Endothelial cell of hepatic sinusoid (primary cell): ENCODE measurements around the gene WWC2.

ENCODE experiments used
- in situ Hi-C: cut with HindIII; loops from 2 replicates; pipeline ENCODE4 v1.10.0; 2017; ENCODE audit warnings: low sequenced_read_pairs

The WWC2 gene

DNA sequence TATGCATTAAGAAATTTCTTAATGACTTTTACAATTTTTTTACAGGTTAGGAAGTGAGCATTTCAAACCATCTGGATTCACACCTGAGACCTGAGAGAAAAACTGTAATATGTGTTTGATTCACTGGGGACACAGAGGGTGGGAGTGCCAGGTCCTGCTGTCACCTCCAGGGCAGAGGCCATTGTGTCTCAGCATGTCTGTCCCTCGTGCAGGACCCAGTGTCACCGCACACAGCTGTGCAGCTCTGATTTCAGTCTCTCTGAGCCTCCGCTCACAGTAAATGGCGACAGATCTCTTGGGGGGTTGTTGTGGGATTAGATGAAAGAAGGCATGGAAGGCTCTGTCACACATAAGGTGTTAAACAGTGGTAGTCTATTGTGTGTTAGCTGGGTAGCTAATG is 246.2 kb downstream of the WWC2 start:
- in situ Hi-C loops: no loop called here

DNA sequence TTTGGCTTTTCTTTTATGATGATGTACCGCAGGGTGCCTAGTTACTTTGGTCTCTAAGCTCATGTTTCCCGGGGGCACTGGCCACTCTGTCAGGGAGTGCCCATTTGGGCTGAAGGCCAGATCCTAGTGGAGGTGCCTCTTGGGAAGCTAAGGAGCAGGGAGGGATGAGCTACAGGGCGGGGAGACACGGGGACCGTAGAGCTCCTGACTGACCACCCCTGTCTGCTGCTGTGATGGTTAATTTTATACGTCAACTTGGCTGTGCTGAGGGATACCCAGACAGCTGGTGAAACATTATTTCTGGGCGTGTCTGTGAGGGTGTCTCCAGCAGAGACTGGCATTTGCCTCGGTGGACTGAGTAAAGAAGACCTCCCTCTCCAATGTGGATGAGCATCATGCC is 248.1 kb downstream of the WWC2 start:
- in situ Hi-C loops: no loop called here

DNA sequence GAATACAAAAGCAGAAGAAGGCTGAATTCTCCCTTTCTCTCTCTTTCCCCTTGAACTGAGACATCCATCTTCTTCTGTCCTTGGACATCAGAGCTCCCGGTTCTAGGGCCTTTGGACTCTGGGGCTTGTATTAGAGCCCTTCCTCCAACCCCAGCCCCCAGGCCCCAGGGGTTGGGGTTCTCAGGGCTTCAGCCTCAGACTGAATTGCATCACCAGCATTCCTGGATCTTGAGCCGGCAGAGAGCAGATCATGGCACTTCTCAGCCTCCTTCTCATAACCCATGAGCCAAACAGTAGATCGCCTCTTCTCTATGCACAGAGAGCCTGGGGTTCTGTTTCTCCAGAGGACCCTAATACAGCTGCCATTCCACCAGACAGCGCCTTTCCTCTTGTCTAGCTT is 248.5 kb downstream of the WWC2 start:
- in situ Hi-C loops: no loop called here

DNA sequence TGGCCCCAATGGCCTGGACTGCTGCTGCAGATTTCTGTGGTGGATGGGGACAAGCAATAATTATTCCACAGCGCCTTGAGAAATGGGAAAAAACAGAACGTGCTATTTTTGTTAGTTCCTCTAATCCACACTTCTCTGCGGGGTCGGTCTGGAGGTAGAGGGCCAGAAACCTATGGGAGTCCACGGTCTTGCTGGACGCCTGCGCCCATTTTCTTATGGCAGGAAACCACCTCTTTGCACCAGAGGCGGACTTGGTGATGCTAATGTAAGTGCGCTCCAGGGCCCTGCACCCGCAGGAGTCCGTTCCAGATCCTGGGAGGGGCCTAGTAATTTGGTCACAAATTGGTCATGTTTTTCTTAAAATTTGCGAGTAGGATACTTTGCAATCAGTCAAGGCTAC is 249.1 kb downstream of the WWC2 start:
- in situ Hi-C loops: no loop called here

DNA sequence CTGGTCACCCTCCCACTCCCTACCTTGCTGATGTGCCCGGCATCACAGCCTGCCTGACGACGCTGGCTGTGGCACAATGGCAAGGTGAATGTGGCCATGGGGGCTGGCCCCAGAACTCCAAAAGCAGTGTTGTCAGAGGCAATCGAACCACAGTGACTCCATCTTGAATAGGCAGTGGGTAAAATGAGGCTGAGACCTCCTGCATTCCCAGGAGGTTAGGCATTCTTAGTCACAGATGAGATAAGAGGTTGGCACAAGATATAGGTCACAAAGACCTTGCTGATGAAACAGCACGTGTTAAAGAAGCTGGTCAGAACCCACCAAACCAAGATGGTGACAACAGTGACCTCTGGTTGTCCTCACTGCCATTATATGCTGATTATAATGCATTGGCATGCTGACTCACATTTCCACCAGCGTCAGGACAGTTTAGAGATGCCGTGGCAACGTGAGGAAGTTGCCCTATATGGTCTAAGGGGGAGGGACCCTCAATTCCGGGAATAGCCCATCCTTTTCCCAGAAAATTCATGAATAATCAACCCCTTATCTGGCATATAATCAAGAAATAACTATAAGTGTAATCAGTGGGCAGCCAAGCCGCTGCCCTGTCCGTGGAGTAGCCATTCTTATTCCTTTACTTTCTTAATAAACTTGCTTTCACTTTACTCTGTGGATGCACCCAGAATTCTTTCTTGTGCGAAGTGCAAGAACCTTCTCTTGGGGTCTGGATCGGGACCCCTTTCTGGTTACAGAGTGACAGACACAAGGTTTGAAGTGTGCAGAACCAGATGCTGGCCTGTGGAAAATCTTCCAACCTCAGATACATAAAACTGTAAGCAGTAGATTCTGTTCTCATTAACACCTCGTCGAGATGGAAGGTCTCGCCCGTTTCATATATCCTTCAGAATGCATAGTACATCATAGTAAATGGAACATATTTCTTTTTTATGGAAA is 249.9 kb downstream of the WWC2 start:
- in situ Hi-C loops: no loop called here

DNA sequence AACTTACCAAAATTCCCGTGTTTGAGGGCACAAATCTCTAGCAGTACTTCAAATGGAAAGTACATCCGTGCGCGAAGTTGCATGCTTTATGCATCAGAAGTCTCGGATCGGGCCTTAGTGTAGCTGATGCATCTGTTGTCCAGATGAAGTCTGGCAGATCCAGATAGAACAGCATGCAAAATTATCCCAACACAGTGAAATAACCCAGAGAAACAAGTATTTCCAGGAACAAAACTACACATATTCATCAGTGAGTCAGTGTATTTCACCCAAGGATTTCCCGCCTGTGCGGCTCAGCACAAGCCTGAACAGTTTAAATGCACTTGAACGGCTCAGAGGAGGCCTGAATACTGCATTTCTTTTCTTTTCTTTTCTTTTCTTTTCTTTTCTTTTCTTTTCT is 250.6 kb downstream of the WWC2 start:
- in situ Hi-C loops: no loop called here

DNA sequence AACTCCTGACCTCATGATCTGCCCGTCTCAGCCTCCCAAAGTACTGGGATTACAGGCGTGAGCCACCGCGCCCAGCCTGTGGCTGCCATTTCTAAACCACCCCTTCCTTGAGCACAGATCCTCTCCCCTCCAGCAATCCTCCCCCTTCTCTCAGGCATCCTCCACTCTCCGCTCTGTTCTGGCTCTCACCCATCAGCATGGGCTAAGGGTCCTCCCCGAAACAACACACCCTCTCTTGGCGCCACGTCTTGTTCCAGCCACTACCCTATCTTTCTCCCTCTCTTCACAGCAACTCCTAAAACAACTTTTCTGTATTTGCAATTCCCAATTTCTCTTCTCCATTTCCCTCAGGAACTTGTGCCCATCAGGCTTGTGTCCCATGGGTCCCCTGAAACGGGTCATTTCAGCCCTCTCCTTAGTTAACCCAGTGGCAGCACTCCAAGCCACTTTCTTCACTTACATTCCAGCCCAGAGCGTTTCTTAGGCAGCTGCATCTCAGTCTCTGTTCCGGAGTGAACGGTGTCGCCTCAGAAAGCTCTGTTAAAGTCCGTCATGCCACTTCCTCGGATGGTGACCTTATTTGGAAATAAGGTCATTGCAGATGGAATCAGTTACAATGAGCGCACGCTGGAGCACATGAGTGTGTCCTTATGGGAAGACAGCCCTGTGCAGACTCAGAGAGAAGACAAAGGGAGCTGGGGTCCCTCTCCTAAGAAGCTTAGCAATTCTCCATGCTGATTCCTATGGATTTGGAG is 251.4 kb downstream of the WWC2 start:
- in situ Hi-C loops: no loop called here

DNA sequence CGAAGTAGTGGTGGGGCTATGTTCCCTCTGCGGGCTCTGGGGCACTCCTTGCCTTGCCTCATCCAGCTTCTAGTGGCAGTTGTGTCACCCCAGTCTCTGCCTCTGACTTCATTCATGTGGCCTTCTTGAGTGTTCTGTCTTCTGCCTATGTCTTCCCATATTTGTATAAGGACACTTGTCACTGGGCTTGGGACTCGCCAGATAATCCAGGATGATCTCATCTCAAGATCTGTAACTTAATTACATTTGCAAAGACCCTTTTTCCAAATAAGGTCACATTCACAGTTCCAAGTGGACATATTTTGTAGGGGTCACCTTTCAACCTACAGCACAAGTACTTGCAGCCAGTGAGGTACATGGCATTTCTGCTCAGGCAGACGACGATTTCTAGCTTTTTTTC is 253.5 kb downstream of the WWC2 start:
- in situ Hi-C loops: no loop called here

DNA sequence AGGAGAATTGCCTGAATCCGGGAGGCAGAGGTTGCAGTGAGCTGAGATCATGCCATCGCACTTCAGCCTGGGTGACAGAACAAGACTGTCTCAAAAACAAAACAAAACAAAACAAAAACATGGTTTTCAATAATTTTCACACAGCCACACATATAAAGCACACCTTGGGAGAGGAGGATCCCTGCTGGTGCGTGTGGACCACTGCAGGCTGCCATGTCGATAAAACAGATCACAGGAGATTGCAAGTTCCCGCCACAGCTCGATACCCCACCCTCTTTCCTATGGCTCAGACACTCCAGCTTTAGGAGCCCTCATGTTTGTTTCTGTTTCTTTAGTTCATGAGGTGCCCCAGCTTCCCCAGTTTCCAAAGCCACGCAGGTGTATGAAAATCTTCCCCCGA is 254.5 kb downstream of the WWC2 start:
- in situ Hi-C loops: no loop called here

DNA sequence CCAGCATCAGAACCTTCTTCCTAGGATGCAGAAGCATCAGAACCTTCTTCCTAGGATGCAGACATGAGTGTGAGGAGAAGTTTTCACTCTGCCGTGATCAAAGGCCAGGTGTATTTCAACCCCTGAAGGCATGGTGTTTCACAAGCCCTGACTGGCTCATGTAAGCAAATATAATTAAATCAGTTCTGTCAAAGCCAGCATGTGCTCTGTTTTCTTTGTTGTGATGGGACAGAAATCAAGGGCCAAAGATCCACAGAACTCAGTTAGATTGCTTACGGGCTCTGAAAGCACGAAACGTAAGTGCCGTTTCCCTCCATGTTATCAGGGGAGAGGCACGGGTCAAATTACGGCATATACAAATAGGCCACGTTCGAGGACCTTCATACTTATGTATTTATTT is 255.2 kb downstream of the WWC2 start:
- in situ Hi-C loops: no loop called here

DNA sequence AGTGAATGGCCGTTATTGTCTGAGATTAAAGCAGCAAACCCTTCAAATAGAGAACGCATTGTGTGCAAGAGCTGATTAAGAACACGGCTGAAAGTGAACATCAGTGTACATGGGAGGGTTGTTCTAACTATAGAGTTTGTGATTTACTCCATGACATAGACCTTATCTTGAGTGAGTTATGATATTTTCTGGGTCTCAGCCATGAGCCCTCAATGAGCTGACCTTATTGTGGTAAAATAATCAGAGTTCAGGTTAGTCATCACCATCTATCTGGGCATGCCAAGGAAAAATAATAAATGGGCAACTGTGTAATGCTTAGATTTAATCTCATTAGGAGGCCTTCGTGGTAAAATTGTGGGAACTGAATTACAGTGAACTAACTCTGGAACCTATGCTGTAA is 256.3 kb downstream of the WWC2 start:
- in situ Hi-C loops: loop anchor here (5.0 kb wide), 1 partner anchor 33 kb away; the partner anchor contains the start of genes CLDN22 and CLDN24

DNA sequence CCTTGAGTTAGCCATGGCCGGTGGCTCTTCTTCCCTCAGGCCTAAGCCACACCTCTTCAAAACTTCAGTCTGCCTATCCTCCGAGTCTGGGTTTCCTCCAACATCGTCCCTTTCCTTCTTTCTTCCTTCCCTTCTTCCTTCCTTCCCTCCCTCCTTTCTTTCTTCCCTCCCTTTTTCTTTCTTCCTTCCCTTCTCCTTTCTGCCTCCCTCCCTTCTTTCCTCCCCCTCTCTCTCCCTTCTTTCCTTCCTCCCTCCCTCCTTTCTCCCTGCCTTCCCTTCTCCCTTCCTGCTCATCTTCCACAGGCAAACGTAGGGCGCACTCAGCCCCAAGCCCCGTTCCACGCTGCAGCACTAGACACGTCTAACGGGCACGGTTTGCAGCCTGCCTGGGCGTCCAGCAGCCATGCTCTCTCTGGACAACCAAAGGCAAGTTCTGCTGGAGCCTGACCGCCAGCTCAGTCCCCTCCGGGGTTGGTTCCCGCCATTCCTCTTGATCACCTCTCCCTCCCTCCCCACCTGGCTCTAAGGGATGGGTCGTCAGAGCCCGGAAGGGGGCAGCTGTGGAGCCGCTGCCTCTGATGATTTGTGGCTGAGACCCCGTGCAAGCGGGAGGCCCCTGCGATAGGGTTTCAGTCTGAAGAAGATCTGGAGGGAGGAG is 257.2 kb downstream of the WWC2 start:
- in situ Hi-C loops: loop anchor here (5.0 kb wide), 1 partner anchor 34 kb away; the partner anchor contains the start of genes CLDN22 and CLDN24

DNA sequence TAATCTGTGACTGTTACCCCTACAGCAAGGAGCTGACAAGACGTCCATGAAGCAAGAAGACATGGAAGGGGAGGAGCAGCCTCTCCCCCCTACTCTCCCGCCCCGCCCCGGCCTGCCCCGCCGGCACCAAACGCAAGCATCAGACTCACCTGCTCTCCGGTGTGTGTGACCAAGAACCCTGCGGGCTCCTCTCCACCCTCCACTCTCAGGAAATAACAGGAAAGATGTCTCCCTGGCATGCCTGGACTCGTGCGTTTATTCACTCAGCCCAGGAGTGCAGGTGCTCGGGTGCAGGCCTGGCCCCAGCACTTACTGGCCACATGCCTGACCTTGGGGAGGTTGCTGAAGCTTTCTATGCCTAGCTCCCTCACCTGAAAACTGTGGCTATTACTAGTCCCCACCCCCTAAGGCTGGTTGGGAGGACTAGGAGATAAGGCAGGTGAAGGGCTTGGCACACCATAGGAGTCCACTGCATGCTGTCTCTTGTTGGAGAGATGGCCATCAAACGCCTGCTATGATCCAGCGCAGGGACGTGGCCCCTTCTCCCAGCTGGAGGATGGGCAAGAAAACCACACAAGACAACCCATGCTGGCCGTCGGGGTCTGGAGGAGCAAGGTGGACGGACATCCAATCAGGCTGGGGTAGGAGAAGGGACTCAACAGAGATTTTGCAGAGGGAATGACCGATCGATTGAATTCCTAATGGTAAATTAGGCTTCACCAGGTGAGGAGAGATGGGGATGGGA is 258.0 kb downstream of the WWC2 start:
- in situ Hi-C loops: loop anchor here (5.0 kb wide), 1 partner anchor 35 kb away; the partner anchor contains the start of genes CLDN22 and CLDN24

DNA sequence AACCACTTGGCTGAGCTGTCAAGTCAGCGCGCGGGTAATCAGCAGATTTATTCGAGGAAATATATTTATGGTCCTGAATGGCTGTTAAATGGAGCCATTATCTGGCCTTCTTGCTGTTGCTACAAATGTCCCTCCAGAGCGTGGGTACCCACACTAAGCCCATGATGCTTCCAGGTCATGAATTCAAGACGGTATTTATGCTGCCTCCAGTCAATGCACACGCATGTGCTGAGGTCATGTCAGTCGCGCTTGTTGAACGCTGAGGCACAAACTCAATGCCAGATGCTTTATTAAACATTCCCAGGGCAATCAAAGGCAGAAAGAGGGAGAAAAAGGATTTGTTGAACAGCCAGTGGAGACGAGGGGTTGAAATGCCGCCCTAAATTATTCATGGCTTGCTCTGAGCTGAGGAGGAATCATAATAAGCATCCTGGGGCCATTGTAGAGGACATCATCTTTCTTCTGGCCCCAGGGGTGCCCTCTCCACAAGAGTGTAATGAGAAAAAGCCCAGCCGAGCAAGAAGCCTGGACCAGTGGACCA is 259.2 kb downstream of the WWC2 start:
- in situ Hi-C loops: loop anchor here (5.0 kb wide), 1 partner anchor 36 kb away; the partner anchor contains the start of genes CLDN22 and CLDN24

DNA sequence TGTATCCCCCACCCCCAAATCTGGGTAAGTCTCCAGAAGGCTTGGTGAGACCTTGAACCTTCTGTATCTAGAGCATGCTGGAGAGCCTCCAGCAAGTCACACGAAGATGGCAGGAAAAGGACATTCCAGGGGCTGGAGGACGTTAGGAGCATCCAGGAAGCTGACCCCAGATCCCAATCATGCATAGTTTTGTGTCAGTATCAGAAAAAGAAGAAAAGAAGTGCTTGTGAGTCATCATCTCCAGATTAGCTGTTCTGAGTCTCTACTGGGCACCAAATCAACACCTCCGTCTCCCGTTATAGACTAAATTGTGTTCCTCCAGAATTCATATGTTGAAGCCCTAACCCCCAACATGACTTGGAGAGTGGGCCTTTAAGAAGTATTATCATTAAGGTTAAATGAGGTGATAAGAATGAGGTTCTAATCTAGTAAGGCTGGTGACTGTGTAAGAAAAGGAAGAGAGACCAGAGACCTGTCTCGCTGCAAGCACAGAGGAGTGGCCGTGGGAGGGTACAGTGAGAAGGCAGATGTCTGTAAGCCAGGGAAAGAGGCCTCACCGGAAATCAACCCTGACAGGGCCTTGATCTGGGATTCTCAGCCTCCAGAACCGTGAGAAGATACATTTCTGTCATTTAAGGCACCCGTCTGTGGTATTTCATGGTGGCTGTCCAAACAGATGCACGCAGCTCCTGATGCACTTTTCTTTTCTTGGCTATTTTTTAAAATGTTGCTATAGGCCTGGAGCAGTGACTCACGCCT is 261.3 kb downstream of the WWC2 start:
- in situ Hi-C loops: no loop called here

DNA sequence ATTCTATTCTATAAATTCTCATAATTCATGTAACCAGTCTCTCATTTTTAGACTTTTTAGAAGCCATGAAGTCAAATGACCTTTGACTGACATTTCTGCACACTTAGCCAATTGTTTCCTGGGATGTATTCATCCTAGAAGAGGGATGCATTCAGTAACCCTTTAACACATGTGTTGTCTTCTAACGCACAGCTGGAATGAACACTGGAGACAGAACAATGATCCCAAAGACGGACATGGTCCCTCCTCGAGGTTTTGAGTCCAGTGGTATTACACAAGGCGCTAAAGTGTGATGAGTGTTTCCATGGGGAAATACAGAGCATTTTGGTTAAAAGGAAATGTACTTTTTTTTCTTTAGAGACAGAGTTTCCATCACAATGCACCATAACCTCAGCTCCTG is 263.0 kb downstream of the WWC2 start:
- in situ Hi-C loops: no loop called here

DNA sequence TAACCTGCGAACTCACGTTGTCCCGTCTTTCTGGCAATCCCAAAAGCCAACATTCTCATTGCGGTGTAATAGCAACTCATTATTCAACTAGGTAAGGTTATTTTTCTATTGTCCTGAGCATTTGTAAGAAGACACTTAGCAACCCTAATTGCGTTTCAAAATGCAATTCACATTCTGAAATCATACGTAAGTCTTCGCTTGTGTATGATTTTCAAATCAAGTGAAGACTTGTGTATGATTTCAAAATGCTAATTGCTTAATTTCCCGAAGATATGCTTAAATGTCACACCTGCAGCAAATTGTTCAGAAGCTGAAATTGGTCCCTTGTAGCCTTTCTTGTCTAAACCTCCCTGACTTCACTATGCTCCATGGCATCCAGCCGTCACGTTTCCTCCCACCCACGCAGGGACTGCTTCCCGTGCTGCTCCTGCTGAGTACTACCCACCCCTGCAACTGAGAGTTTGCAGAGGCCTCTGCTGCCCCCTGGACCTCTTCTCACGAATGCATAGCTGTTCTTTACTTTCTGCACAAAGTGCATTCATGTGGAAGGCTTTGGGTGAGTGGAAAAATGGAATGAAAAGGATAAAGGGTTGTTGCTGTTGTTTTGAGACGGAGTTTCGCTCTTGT is 264.0 kb downstream of the WWC2 start:
- in situ Hi-C loops: no loop called here

DNA sequence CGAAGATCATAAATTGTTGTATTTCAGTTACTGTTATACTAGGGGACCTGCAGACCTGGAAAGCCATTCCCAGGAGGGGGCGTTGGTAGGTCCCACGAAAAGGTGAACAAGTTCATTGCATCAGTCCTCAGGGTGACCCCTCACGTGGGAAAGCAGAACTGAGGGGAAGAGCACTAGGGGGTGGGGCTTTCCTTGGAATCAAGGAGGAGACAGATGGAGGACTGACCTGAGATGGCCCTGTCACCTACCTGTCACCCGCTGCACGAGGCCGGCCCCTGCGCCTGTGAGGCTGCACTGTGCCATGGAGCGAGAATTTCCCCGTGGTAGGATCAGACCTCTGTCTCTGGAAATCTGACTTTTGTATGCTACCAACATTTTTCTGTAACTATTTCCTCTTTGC is 265.0 kb downstream of the WWC2 start:
- in situ Hi-C loops: no loop called here

DNA sequence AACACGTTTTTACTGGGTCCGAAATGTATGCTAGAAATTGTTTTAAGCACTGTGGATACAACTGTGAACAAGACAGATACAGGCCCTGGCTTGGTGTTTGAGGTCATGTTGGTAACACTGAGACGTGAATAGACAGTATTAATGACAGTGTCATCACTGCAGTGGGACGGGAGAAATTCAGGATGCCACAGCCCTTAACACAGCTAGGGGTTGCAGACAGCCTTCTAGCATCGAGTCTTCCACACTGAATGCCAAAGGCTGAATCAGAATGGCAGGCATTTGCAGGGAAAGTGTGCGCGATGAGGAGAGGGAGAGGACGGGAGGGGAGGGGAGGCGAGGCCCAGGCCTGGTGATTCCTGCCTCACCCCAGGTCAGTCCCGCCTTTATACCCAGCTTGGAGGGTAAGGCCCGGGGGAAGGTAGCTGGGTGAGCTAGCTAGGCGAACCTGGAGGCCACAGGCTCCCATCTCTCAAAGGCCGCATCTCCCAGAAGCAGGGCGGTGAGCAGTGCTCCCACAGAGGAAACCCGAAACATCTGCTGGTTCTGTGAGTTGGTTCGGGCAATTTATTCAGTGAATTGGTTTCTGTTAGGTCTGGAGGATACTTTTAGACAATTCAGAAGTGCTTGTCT is 267.3 kb downstream of the WWC2 start:
- in situ Hi-C loops: no loop called here
